K562 (cell line): ENCODE measurements around the gene TMEM131. TPM values are rescaled to one million over a fixed set of nuclear protein-coding genes. Genes with fewer than 3 reads are reported as not detected.

Experiments
- ATAC-seq: fragments of 200-7000 bp; cut with Tn5 transposase; 3 replicates; pipeline ENCODE4 v1.9.1; 2020; ENCODE audit warnings: moderate library complexity
- BruUV-seq: library from RNA; stranded (reverse); fragments of 400-500 nt; replicated peaks from 2 replicates; lab custom pipeline; 2021; lab: Mats Ljungman, UMichigan
- CTCF ChIA-PET: fragments of 300-600 bp; formaldehyde crosslinking; extraction: SDS; loops from one replicate; lab custom pipeline; 2021; ENCODE audit warnings: low intra/inter-chr PET ratio; lab: Yijun Ruan, JAX
- POLR2A ChIA-PET: fragments of 300-600, 350-650 bp; sonication (Branson Sonifier 250); formaldehyde crosslinking; extraction: SDS; loops from one replicate; lab custom pipeline; 2021; ENCODE audit warnings: antibody characterized with exemption, inconsistent platforms; lab: Yijun Ruan, JAX
- DNase-seq, 4 experiments: peaks; one replicate each; pipeline versions ENCODE4 v3.0.0 to v3.0.0-alpha.2; 2011 to 2018; ENCODE audit warnings: low spot score in 3 of 4, mixed read lengths in 3 of 4; ENCODE audit errors: extremely low read depth in 1 of 4
- FAIRE-seq: peaks from 2 replicates; lab custom pipeline; 2011; peaks lifted over from hg19 to GRCh38; lab: Jason Lieb, UNC
- H2AFZ ChIP-seq: 2 replicates; pipeline ENCODE4 v1.6.0; 2011; ENCODE audit warnings: low read depth, low read length, control low read depth, inconsistent platforms
- H3K27ac ChIP-seq: fragments of 200-600 bp; 3 replicates; pipeline ENCODE4 v1.8.0; 2011; ENCODE audit warnings: low read depth, mild to moderate bottlenecking, control low read depth, inconsistent platforms, low read length, moderate library complexity, mixed read lengths; ENCODE audit errors: extremely low read depth
- H3K27me3 ChIP-seq, 2 experiments: fragments of 300-600 bp in 1 of 2; 2 replicates in 1 of 2; 3 replicates in 1 of 2; pipeline versions ENCODE4 v1.6.0 to v1.8.0; 2011; ENCODE audit warnings: inconsistent platforms in 2 of 2, low read length in 2 of 2, mild to moderate bottlenecking in 1 of 2, mixed read lengths in 1 of 2, moderate library complexity in 1 of 2; ENCODE audit not compliant: control insufficient read depth in 2 of 2, insufficient read depth in 2 of 2
- H3K36me3 ChIP-seq: fragments of 300-600 bp; 3 replicates; pipeline ENCODE4 v1.8.0; 2011; ENCODE audit warnings: mild to moderate bottlenecking, low read length, inconsistent platforms; ENCODE audit not compliant: control insufficient read depth, insufficient read depth
- H3K4me1 ChIP-seq, 2 experiments: fragments of 200-600 bp in 1 of 2; replicated peaks in 1 of 2; 2 replicates in 1 of 2; 3 replicates in 1 of 2; pipeline versions ENCODE4 v1.5.1 to v1.8.0; 2011; ENCODE audit warnings: inconsistent platforms in 2 of 2, low read length in 2 of 2, mild to moderate bottlenecking in 1 of 2, mixed read lengths in 1 of 2, moderate library complexity in 1 of 2; ENCODE audit not compliant: control insufficient read depth in 2 of 2, insufficient read depth in 2 of 2
- H3K4me2 ChIP-seq: 2 replicates; pipeline ENCODE4 v1.6.1; 2011; ENCODE audit warnings: low read length, control low read depth, inconsistent platforms, mixed read lengths; ENCODE audit not compliant: insufficient read depth
- H3K4me3 ChIP-seq: fragments of 200-600 bp; sonication (generic), shearing (Covaris generic); 2 replicates; pipeline ENCODE4 v1.5.1; 2016; ENCODE audit warnings: control low read depth, inconsistent platforms
- H3K79me2 ChIP-seq: fragments of 200-600 bp; 3 replicates; pipeline ENCODE4 v1.8.0; 2011; ENCODE audit warnings: low read length, inconsistent platforms; ENCODE audit not compliant: control insufficient read depth, insufficient read depth
- H3K9ac ChIP-seq, 2 experiments: 2 replicates each; pipeline versions ENCODE4 v1.6.0 to v1.6.1; 2011; ENCODE audit warnings: low read depth in 2 of 2, low read length in 2 of 2, control low read depth in 1 of 2, inconsistent platforms in 1 of 2, mild to moderate bottlenecking in 1 of 2, mixed read lengths in 1 of 2; ENCODE audit not compliant: insufficient read depth in 1 of 2
- H3K9me1 ChIP-seq: one replicate; pipeline ENCODE4 v1.6.0; 2011; ENCODE audit warnings: inconsistent platforms, mild to moderate bottlenecking, low read length, moderate library complexity; ENCODE audit not compliant: control insufficient read depth, insufficient read depth
- H3K9me3 ChIP-seq: replicated peaks from 2 replicates; pipeline ENCODE4 v1.5.1; 2011; ENCODE audit warnings: low read depth, low read length, inconsistent platforms; ENCODE audit not compliant: control insufficient read depth, insufficient read depth
- H4K20me1 ChIP-seq: replicated peaks from 2 replicates; pipeline ENCODE4 v1.6.1; 2011; ENCODE audit warnings: low read length, inconsistent platforms, mixed read lengths; ENCODE audit not compliant: control insufficient read depth, insufficient read depth
- CXXC5 ChIP-seq: fragments of 250-450 bp; sonication (Bioruptor Pico); IDR thresholded peaks from 2 replicates; pipeline ENCODE4 v1.8.0; 2022; ENCODE audit warnings: inconsistent platforms, mild to moderate bottlenecking, moderate library complexity
- E2F4 ChIP-seq: sonication (generic); formaldehyde crosslinking; IDR thresholded peaks from 2 replicates; pipeline ENCODE4 v1.8.0; 2022; ENCODE audit warnings: mild to moderate bottlenecking, low read depth, missing genetic modification reagents
- FOXM1 ChIP-seq, 2 experiments: fragments of 450-650 bp in 1 of 2; sonication (generic) in 1 of 2; formaldehyde crosslinking in 1 of 2; IDR thresholded peaks; 2 replicates each; pipeline versions ENCODE4 v1.6.1 to v1.9.0; 2017 to 2022; ENCODE audit warnings: low read depth in 2 of 2, mild to moderate bottlenecking in 2 of 2, missing genetic modification reagents in 1 of 2, moderate library complexity in 1 of 2
- HNRNPL ChIP-seq: fragments of 200-400 bp; formaldehyde crosslinking; IDR thresholded peaks from 2 replicates; pipeline ENCODE4 v1.6.1; 2017; ENCODE audit warnings: low read depth, mild to moderate bottlenecking, low read length
- RBM25 ChIP-seq: fragments of 200-400 bp; formaldehyde crosslinking; IDR thresholded peaks from 2 replicates; pipeline ENCODE4 v1.6.1; 2018; ENCODE audit warnings: low read length, low read depth, moderate library complexity; ENCODE audit not compliant: severe bottlenecking
- SIRT6 ChIP-seq: IDR thresholded peaks from one replicate; pipeline ENCODE4 v1.6.1; 2012; ENCODE audit warnings: low read depth, mild to moderate bottlenecking, control low read depth, inconsistent platforms, low read length, moderate library complexity
- USF2 ChIP-seq: sonication (generic); formaldehyde crosslinking; IDR thresholded peaks from 2 replicates; pipeline ENCODE4 v1.5.0; 2020; ENCODE audit warnings: missing genetic modification reagents
- ZNF146 ChIP-seq: IDR thresholded peaks from one replicate; pipeline ENCODE4 v1.6.1; 2018; ENCODE audit warnings: missing compliant biosample characterization; ENCODE audit not compliant: unreplicated experiment
- ZNF184 ChIP-seq: sonication (generic); formaldehyde crosslinking; IDR thresholded peaks from 2 replicates; pipeline ENCODE4 v1.5.0; 2020; ENCODE audit warnings: missing genetic modification reagents
- WGBS: fragments of 100-300 bp; shearing (Covaris generic); methylation state at CpG from one replicate; pipeline ENCODE4 v1.1.6; 2016; ENCODE audit warnings: low coverage, mixed read lengths; ENCODE audit not compliant: insufficient coverage; ENCODE audit errors: missing lambda C conversion rate; 5-methylcytosine and 5-hydroxymethylcytosine counted together
- in situ Hi-C: fragments of 300-500 bp; cut with MboI; formaldehyde crosslinking; loops from 4 replicates; pipeline ENCODE4 v1.15.0; 2018; ENCODE audit warnings: inconsistent platforms, mixed read lengths
- intact Hi-C: fragments of 100-400 bp; cut with micrococcal nuclease; formaldehyde crosslinking; loops from 2 replicates; pipeline ENCODE4 v1.14.2; 2022
- polyA plus RNA-seq, 8 experiments: library from polyadenylated mRNA; depleted of rRNA in 4 of 8; stranded (reverse) in 5 of 8; unstranded in 3 of 8; fragments of >200 nt; fragmentation: Nextera tagmentation in 2 of 8; fragmentation: Illumina TruSeq in 1 of 8; extraction: Ambion mirVana in 2 of 8; extraction: Trizol in 1 of 8; gene quantifications; 2 replicates each; pipeline versions ENCODE4 v1.2.1 to v1.2.3, GENCODE V29; 2011 to 2014; ENCODE audit warnings: inconsistent platforms in 1 of 8, missing spikeins in 1 of 8
- total RNA-seq, 7 experiments: library from RNA; depleted of rRNA in 6 of 7; stranded (reverse); fragments of >200 nt in 6 of 7; fragmentation: Illumina TruSeq in 2 of 7; extraction: Trizol in 2 of 7; gene quantifications; 2 replicates each; pipeline versions ENCODE4 v1.2.1 to v1.2.3, GENCODE V29; 2011 to 2021; ENCODE audit warnings: low replicate concordance in 1 of 7

The TMEM131 gene
- total and polyA plus RNA-seq, 9 of the 15 experiments (the other 6 are each of a cell fraction or from before 2014, with no cell fraction given), result 2.5 to 21.1 (median 12.4) TPM

- in situ Hi-C loops, result no loop called here
Observed at GRCh38 chr2:97863829-97864228, 131.9 kb downstream of the TMEM131 start.

More at GRCh38 chr2:97863829-97864228, 131.9 kb downstream of the TMEM131 start:
- DNase-seq (no peak), ATAC-seq (no peak), FAIRE-seq (no peak)
- Histone ChIP-seq H3K4me3 (no peak overlapping the region), H2AFZ (no peak overlapping the region), H3K27me3 (no peaks in the 10 kb centered on the region), H3K79me2 (no peaks in the 10 kb centered on the region), H4K20me1 (no peaks in the 10 kb centered on the region), H3K36me3 (peaks cover under 1% of the 10 kb centered on the region; the same call in 2 of the 3 replicates), H3K9ac (no peak overlapping the region), H3K4me1 (no peaks in the 10 kb centered on the region), H3K9me1 (no peaks in the 10 kb centered on the region), H3K27ac (no peak overlapping the region)
- WGBS, result 73% methylated on average over 3 of the region's 3 CpGs
- ChIA-PET POLR2A (no interaction called here), CTCF (no interaction called here)
- intact Hi-C loops, result no loop called here
- BruUV-seq, result no TSS peak
- TF ChIP-seq FOXM1 (IDR thresholded peaks at IDR 0.05; ENCODE audit: low read depth) (no peak), FOXM1 (CRISPR knock-in tag; IDR thresholded peaks at IDR 0.05; ENCODE audit: low read depth) (no peak), SIRT6 (no peak), RBM25 (peak; percentile 13), ZNF184 (no peak), HNRNPL (no peak), USF2 (CRISPR knock-in tag) (no peak), E2F4 (no peak), CXXC5 (no peak), ZNF146 (peak; percentile 30)
- TF ChIP-seq, all 486 proteins: peak for 2
- Histone ChIP-seq H3K9me3 (no peaks in the 10 kb centered on the region), H3K4me2 (no peak overlapping the region)
